SU-DHL-6 (cell line): ENCODE results near the gene SLC5A5.

Experiments used
- CTCF ChIP-seq: fragments of 200-600 bp; sonication (generic); IDR thresholded peaks from one replicate; pipeline ENCODE4 v1.5.1; 2017; ENCODE audit warnings: antibody characterized with exemption, mild to moderate bottlenecking, low read length, moderate library complexity; ENCODE audit not compliant: insufficient read depth, poor library complexity, severe bottlenecking
- EZH2phosphoT487 ChIP-seq: fragments of 200-600 bp; sonication (generic), shearing (Covaris generic); conservative IDR thresholded peaks from 2 replicates; pipeline ENCODE4 v1.6.1; 2018; ENCODE audit warnings: mild to moderate bottlenecking, antibody characterized with exemption, low read length, moderate library complexity, mixed read lengths

- TF ChIP-seq CTCF = no peak
- TF ChIP-seq EZH2phosphoT487 = no peak
Measured at GRCh38 chr19:17881701-17882100, 10.0 kb downstream of the SLC5A5 start.
